NCI-H2196 treated with DMSO at 0.1 percent for 48 hours (cell line): ENCODE results near the gene KCNMA1.

ENCODE experiments used
- DNase-seq: peaks from one replicate; lab custom pipeline; 2025; ENCODE audit not compliant: unreplicated experiment; lab: John Stamatoyannopoulos, UW

The KCNMA1 gene

DNA sequence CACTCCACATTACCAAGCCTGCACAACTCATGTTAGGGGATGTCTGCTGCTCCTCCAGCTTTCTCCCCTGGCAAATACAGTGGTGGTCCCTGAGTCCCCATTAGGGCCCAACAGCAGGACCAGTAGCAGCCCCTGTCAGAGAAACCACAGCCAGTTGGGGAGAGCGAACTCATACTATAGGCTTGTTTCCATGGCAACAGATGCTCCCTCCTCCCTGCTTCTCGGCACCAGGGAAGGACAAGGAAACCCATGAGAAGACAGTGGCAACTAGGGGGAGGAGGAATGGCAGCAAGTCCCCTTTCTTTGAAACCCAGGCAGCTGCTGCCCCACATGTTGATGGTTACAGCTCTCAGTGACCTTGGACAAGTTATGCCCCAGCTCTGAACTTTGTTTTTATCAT lies 326.4 kb downstream of the KCNMA1 start:
- DNase-seq = no peak

DNA sequence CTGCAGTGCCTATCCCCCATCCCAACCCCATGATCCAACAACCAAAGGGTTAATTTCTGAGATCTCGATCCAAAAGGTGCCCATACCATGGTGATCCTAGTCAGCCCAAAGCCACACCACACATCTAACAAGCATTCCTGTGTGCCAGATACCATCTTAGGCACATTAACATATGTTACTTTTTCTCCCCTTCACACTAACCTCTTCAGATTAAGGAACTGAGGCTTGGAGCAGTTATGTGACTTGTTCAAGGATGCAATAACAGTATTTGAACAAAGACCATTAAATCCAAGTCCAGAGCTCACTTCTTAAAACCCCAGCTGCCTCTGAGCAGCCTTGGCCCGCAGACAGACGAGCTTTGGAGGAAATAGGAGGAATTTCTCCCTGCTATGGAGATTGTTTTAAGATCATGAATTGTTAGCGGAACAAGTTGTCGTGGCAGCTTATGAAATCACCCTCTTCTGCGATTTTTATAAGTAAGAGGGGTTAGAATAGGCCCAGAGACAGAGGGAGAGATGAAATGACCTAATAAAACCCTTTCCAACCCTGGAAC lies 327.2 kb downstream of the KCNMA1 start:
- DNase-seq = no peak

DNA sequence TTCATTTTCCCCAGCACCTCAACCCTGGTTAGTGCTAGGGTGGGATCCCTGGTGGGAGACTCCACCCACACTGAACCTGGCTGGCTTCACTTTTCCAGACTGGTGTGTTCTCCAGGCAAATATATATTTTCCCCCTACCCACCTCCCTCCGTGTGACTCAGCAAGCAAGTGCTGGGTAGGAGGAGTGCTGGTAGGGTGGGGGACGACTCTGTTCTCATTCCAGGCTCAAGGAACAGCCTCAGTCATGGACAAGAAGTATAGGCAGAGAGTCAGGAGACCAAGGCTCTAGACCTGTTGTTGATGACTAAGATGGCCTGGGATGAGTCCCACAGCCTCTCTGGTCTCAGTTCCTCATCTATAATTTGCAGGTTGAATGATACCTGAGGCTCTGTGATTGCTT lies 328.1 kb downstream of the KCNMA1 start:
- no peak for DNase-seq

DNA sequence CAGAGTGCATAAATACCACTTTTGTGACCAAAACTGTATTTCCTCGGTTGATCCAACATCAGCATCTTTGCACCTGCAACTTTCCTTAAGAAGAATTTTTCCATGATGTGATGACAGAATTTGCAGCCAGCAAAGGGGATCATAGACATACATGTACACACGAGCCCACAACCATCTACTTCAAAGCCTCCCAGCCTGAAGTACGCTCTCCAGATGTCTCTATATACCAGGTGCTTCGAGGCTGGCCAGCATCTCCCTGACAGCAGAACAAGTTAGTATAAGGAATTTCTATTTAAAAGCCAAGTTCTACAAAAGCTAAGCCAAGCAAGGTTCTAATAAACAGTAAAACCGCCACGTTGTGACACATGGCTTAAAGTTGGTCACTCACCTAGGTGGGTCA lies 328.5 kb downstream of the KCNMA1 start:
- no peak for DNase-seq

DNA sequence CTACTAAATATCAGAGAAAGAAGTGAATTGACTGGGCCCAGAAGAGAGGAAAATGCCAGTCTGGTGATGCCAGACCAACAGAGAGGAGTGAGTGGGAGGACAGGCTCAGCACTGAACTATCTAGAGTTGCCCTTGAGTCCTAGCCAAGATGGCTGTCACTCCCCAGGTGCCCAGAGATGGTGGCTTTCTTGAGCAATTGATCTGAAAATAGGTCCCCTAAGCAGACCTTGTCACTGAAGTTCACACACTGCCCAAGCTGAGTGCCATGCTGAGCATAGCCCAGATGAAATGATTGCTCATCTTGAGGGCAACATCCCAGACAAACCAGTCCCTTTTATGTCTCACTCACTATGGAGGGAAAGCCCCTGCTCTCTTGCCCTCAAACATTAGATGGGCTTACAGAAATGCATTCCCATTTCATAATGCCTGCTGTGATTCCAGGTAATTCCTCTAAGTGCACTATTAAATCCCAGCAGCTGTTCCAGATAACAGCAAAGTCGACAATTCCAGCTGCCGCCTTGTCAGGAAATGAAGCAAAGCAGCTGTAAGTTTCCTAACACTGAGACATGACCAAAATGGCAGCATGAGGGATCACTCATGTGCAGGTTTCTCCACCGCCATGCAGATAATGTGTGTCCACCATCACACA lies 329.4 kb downstream of the KCNMA1 start:
- DNase-seq = no peak

DNA sequence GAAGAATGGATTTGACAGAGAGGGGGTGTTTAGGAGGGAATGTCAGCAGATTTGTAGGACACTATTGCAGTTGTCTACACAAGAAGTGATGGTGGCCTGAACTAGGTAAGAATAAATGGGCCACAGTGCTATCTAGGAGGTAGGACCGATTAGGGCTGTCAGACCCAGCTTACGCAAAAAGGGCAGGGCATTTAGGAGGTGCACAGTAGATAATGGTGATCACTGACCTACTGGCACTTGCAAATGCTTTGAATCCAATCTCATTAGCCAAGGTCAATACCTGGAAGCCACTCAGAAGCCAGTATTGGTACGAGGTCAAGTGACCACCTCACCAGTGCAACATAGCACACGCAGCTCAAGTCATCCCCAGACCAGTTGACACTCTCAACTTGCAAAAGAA lies 330.9 kb downstream of the KCNMA1 start:
- DNase-seq = no peak

DNA sequence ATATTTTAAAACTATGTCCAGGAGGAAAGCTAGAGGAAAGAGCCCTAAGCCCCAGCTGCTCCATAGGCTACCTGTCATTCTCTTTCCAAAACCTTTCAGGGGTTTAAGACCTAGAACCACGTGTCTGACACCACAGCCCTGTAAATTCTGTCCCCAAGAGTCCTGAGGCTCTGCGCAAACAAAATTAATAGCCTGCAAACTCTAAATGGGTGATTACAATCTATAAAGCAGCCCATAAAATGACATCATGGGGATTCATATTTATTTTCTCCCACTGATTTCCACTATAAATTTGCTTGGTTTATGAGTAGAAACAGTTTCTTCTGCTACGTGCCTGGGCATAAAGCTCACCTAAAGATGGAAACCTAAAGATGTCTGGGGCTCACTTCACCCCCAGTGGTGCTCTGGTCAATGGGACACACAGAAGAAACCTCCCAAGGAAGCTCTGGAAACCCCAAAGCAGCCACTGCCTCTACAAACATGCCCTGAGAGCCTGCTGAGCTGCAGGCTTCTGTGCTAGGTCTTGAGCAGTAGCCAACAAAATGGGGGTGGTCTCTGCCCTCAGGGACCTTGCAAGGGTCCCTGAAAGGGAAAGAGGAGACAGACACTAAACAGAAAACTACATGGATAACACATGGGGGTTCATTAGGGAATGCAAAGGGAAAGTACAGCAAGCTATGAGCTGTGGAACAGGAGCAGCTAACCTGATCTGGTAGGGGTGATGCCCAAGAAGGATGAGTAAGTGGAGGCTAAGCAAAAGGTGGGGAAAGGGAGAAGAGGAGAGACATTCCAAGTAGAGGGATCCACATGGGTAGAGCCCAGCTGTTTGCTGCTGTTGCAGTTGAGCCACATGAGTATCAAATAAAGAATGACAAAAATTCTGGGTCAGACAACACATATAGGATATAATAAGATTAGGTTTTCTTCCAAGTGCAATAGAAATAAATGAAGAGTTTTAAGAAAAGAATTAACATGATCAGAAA lies 331.7 kb downstream of the KCNMA1 start:
- no peak for DNase-seq

DNA sequence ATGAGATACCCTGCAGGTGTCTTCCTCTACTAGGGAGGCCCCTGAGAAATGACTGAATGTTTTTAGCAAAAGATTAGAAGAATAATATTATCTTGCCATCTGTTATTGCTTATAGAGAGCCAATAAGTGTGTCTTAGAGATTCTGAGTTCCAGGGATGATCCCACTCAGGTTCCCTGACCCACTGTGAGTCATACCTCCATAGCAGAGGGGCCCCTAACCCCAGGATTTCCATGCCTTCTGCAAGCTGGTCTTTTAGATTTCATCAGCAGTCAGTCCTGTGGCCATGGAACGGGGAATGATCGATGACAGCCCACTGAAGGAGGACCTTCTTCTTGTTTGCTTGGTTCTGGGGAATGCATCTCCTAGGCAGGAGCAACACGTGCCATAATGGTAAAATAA lies 333.4 kb downstream of the KCNMA1 start:
- no peak for DNase-seq

DNA sequence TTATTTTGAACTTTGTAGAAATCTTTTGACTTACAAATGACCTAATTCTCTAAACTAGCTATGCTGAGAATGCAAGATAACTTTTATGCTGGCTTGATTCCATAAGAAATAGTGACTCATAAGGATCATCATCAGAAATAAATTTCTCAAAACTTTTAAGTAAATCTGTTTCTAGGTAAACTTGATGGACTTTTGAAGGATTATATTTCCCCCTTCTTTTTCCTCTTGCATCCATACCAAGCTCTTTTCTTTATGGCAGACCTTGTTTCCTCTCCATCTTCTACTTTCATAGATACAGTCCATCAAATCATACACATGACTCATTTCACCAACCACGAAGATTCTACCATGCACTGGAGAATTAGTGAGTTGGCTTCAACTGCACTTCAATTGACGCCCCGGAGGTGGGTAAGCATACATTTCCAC lies 336.3 kb downstream of the KCNMA1 start:
- no peak for DNase-seq

DNA sequence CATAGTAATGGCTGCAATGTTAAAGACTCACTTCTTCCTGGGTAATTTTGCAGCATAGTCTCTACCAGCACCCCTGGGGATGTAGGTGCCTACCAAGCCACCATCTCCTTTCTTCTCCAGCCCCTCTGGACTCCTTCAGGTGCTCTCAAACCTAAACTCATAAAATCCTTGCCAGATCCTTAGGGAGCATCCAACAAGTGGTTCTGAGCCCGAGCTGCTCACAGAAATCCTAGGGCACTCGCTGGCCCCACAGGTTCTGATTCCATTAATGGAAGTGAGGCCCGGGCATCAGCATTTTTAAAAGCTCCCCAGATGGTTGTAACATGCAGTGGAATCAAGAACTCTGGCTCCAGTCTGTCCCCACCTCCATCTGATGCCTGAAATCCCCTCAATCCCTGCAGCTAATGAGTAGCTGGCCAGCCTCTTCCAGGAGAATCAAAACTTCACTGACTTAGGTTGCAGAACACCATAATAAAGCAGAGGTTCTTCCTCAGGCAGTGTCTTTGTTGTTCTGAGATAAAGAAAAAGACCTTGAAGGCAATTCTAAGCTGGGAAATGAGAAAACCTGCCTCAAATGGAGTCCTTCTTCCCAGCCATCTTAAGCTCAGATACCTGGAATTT lies 336.8 kb downstream of the KCNMA1 start:
- no peak for DNase-seq

DNA sequence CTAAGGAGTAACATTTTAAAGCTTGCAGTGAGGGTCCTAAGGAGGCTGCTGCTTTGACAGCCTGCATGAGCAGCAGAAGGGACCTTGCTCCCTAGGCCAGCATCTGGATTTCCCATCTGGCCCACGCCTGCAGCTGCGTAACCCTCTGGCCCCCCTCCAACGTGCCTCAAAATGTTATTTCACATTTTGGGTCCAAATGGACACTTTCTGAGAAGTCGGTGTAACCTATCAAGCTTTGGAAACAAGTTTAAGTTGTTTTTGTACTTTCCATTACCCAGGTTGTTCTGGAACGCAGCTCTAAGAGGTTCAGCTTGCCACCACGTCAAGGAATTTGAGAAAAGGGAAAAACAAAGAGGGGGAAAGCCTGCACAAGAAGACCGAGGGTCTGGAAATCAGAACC lies 338.3 kb downstream of the KCNMA1 start:
- DNase-seq = no peak

DNA sequence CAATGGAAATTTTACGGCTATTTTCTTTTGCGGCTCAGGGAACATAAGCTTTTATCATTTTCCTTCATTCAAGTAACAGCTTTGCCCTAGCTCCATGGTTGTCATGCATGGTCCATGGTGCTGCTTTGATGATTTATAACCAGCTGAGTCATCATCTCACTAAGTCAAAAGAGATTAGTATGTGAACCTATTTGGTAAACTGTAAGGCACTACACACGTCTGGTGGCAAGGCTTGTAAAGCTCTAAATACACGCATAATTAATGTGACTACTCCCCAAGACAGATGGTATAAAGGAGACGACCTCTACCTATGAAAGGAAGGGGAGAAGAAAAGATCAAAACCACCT lies 340.2 kb downstream of the KCNMA1 start:
- DNase-seq = no peak

DNA sequence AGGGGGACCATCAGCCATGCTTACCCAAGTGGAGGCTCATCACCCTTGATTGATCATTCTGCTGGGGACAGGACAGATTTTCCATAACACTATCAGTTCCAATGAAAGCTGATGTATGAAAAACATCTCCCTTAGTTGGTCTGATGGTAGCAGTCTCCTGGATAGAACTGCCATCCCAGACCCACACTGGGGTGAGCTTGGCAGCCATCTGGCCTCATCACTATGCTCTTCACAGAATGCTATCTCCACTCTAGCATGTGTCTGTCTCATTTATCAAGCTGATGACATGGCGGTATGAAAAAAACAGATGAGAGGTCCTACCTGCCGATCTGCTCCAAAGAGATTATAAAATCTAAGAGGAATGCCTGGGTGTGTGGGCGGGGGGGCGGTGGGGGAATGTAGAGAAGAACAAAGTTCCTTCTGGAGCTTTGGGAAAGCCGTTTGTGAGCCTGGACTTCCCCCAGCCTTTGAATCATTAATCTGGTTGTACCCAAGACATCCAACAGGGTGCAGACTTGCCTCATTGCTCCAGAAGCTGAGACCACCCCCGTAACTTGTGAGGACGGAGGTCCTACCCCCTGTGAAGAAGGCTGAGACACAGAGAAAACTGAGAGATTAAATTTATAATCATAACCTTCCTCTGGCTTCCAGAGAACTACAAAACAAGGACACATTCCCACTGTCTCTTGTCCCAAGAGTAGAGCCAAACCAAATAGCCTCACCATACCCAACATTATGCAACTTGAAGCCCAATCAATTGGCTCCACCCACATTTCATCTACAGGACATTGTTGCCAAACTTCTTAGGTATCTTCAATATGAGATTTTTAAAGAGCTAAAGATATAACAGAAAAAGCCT lies 340.8 kb downstream of the KCNMA1 start:
- no peak for DNase-seq

DNA sequence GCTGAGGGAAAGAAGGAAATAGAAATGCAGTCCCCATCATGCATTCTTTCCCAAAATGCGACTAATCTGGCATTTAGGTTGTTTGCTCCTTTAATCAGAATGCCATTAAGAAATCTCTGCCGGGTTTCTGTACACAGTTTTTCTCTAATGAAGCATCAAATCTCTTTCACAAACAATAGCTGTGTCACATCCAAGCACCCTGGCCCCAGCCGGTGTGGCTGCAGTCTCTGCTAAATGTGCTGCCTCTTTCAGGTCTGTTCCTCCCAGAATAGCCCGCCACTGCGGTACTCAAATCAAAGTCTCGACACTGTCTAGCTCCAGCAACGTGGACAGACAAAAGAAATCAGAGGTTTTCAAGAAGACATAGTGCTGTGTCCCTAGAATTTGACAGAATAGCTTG lies 343.8 kb downstream of the KCNMA1 start:
- DNase-seq = no peak

DNA sequence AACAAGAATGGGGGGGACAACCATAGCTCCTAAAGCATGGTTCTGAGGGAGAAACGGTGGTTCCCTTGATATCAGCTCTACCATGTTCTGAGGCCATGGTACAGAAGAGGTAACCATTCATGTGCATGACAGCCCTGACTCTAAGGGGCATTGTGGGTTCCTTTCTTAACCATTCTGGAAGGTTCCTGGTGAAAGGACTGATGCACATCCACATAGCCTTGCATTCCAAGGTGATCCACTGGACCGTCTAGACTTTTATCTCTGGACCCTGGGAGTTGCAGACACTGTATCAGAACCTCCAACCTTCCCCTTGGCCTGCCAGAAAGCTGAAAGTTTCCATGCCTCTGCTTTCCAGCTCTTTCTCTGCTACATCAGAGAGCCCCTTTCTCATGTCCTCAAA lies 344.3 kb downstream of the KCNMA1 start:
- DNase-seq = no peak

DNA sequence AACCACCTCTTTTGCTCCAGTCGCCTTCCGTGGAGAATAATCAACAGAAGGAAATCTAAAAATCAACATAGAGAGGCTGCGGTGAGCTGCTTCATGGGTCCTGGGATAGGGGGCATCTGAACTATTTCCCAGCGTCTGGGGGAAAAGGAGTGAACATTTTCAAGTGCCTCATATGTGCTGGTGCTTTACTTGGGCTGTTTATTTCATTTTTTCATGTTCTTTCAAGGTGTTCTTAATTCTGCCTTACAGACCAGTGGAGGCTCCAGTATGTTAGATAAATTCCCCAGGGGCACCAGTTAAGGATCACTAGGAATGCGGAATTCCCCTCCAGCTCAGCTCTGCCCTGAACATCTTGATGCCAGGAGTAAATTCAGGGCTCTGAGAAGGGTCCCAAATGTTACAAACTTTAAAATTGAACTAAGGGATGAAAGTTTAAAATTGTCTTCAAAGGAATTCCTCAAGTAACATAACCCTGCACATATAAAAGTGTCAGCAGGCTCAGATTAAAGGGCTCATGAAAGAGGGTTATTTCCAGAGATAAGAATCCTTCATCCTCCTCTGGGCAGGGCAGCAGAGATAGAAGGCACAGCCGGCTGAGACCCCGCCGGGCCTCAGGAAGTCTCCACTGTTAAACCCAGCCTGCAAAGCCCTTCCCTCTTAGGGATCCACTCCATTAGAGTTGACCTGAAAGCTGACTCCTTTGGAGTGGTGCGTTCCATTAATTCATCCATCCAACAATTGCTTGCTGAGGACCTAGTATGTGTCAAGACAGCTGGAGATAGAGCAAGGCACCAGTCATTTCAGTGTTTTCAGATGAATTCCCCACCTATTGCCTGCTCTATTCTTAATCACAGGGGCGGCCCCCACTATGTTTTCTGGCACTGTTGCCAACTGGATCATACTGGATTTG lies 345.8 kb downstream of the KCNMA1 start:
- DNase-seq = no peak

DNA sequence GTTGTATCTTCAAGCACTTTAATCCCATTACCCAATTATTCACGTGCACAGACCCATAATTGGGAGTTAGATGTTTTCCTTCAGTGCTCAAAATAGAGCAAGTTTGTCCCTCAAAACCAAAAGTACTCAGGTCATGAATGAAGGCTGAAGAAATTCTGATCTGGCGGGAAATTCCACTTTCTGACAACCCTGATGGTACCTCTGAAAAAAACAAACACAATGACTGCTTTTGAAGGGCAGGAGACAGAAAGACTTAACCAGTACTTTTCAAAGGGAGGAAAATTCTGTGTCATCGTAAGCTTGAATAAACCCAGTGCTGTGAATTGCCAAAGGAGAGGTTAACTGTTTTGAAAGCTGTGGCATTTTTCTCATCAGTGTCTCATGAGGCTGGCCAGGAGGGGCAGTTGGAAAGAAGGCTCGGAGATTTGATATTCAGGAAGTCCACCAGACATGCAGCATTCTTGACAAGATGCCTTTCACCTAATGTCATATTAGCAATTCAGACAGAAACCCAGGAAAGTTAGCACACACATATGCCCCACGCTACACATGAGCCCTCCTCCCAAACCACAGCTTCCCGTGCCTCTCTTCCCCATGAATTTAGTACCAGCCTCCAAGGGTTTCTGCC lies 347.0 kb downstream of the KCNMA1 start:
- no peak for DNase-seq

DNA sequence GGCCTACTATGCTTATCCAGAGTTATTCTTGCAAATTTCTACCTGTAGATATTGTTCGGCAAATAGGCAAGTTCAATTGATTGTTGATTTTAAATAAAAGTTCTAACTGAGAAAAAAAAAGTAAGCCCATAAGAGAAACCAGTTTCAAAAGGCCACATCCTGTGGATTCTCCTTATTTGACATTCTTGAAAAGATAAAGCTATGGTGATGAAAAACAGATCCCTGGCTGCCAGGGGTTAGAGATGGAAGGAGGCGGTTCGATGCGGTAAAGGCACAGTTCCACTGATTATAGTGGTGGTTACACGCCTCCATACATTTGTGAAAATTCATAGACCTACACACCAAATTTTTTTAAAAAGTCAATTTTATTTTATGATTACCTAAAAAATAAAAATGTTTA lies 347.8 kb downstream of the KCNMA1 start:
- DNase-seq = no peak

DNA sequence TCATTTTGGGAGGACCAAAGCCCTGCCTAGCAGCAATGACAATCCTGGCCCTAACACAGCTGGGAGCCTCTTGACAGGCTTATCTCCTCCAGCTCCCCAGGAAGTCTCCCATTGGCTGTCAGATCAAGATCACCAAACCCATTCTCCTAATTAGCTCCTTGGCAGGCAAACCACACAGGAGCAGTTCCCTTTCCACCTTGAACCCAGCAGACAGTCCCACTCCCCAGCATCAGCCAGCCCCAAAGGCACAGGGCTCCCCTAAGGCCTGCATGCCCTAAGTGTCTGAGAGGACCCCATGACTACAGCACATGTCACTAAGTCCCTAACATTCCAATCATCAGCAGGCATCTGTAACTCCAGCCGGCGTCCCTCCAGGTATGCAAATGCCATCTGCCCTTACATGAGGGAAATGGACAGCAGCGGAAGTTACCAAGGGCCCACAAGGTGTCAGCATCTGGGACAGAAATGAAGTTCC lies 348.5 kb downstream of the KCNMA1 start:
- DNase-seq = no peak
